ENCODE results near the gene ATP2B2. TPM values are rescaled to one million over a fixed set of nuclear protein-coding genes. Genes with fewer than 3 reads are reported as not detected.

The ATP2B2 gene
- total RNA-seq, 1 experiment from 2014 or later: not detected

GRCh38 chr3:10338164-10338470 lies 167.3 kb downstream of the ATP2B2 start:
- H4K20me1 ChIP-seq (ENCODE audit: insufficient read depth): no peaks in the 10 kb centered on the region
- no peak overlapping the region for H3K4me2 ChIP-seq (ENCODE audit: low read length)
- CTCF ChIA-PET: no interaction called here
- no peak for DNase-seq (ENCODE audit: low read depth, low spot score)
- no peaks in the 10 kb centered on the region for H3K9me3 ChIP-seq (ENCODE audit: control insufficient read depth in 1 of 2, insufficient read depth in 1 of 2, low read depth in 1 of 2, low read length in 2 of 2)
- H3K9ac ChIP-seq (ENCODE audit: low read length): no peak overlapping the region
- RAD21 ChIA-PET (ENCODE audit: low non-redundant PET in 1 of 2, low total read pairs in 2 of 2, uncharacterized antibody in 2 of 2, unreplicated experiment in 2 of 2): no interaction called here
- POLR2A ChIA-PET: no interaction called here
- no peak overlapping the region for H2AFZ ChIP-seq (ENCODE audit: low read depth, low read length, poor library complexity, severe bottlenecking)
- no peak for ATAC-seq
- H3K27ac ChIP-seq (ENCODE audit: low read depth, low read length): no peak overlapping the region
- TF ChIP-seq REST (IDR thresholded peaks at IDR 0.05; ENCODE audit: low read depth) (no peak), CBX3 (IDR thresholded peaks at IDR 0.05; ENCODE audit: low read depth) (no peak), YY1 (IDR thresholded peaks at IDR 0.05; ENCODE audit: extremely low read depth, insufficient replicate concordance, low read depth, low read length) (no peak), EZH2 (IDR thresholded peaks at IDR 0.05) (no peak), TCF7L2 (IDR thresholded peaks at IDR 0.05; ENCODE audit: borderline replicate concordance, extremely low read depth, insufficient read depth, insufficient read length) (no peak), ELF1 (IDR thresholded peaks at IDR 0.05; ENCODE audit: borderline replicate concordance, low read depth) (no peak), JUND (IDR thresholded peaks at IDR 0.05) (no peak), EZH2phosphoT487 (IDR thresholded peaks at IDR 0.05; ENCODE audit: borderline replicate concordance) (no peak), POLR2AphosphoS5 (IDR thresholded peaks at IDR 0.05; ENCODE audit: low read depth, low read length) (no peak), FOSL1 (IDR thresholded peaks at IDR 0.05; ENCODE audit: low read depth) (no peak), SIN3A (IDR thresholded peaks at IDR 0.05; ENCODE audit: low read depth) (no peak), SP1 (IDR thresholded peaks at IDR 0.05; ENCODE audit: low read depth) (no peak), SRF (IDR thresholded peaks at IDR 0.05; ENCODE audit: low read depth) (no peak), ZBTB33 (IDR thresholded peaks at IDR 0.05; ENCODE audit: extremely low read depth, insufficient replicate concordance, low read length) (no peak), RAD21 (IDR thresholded peaks at IDR 0.05; ENCODE audit: low read depth) (no peak), EGR1 (IDR thresholded peaks at IDR 0.05; ENCODE audit: low read depth) (no peak), ZNF274 (IDR thresholded peaks at IDR 0.05; ENCODE audit: low read depth, low read length) (no peak)
- H3K27me3 ChIP-seq (ENCODE audit: insufficient read depth, low read length): no peaks in the 10 kb centered on the region
- intact Hi-C loops (cut with micrococcal nuclease): no loop called here
- no peaks in the 10 kb centered on the region for H3K4me1 ChIP-seq (ENCODE audit: control insufficient read depth in 1 of 2, insufficient read depth in 2 of 2, low read length in 2 of 2)
- no peak overlapping the region for H3K4me3 ChIP-seq (replicated peaks in 1 of 2; ENCODE audit: low read depth in 1 of 2, low read length in 2 of 2)
- no peaks in the 10 kb centered on the region for H3K79me2 ChIP-seq (ENCODE audit: insufficient read depth, low read length)
- no peaks in the 10 kb centered on the region for H3K9me2 ChIP-seq (ENCODE audit: insufficient read depth)
- no peaks in the 10 kb centered on the region for H3K36me3 ChIP-seq (ENCODE audit: control insufficient read depth in 1 of 2, insufficient read depth in 2 of 2, low read length in 2 of 2)
- BruUV-seq (replicated peaks): no TSS peak

Measured in HCT116 (cell line).